Panc1 (cell line): ENCODE measurements around the gene GATB. TPM values are rescaled to one million over a fixed set of nuclear protein-coding genes. Genes with fewer than 3 reads are reported as not detected.

Experiments
- ATAC-seq: fragments of 200-7000 bp; cut with Tn5 transposase; 2 replicates; pipeline ENCODE4 v1.9.1; 2020; ENCODE audit warnings: mild to moderate bottlenecking, moderate library complexity
- BruUV-seq: library from RNA; stranded (reverse); fragments of 400-500 nt; replicated peaks from 2 replicates; lab custom pipeline; 2021; lab: Mats Ljungman, UMichigan
- CTCF ChIA-PET: fragments of 300-600 bp; sonication (Branson Sonifier 250); formaldehyde crosslinking; loops from one replicate; lab custom pipeline; 2022; ENCODE audit warnings: antibody characterized with exemption; lab: Charles Lee
- POLR2A ChIA-PET: fragments of 300-600 bp; sonication (Branson Sonifier 250); formaldehyde crosslinking; loops from one replicate; lab custom pipeline; 2022; ENCODE audit warnings: antibody characterized with exemption; lab: Charles Lee
- DNase-seq: peaks from one replicate; pipeline ENCODE4 v3.0.0-alpha.2; 2010; ENCODE audit warnings: low read depth, low spot score
- H3K27ac ChIP-seq: 2 replicates; pipeline ENCODE4 v1.5.1; 2011; ENCODE audit warnings: mild to moderate bottlenecking, low read length, inconsistent platforms
- H3K27me3 ChIP-seq: fragments of 200-500 bp; sonication (Bioruptor generic); 2 replicates; pipeline ENCODE4 v1.6.0; 2014; ENCODE audit warnings: low read length, inconsistent platforms; ENCODE audit not compliant: control insufficient read depth, insufficient read depth
- H3K36me3 ChIP-seq: fragments of 200-500 bp; sonication (Bioruptor generic); 2 replicates; pipeline ENCODE4 v1.5.1; 2014; ENCODE audit warnings: inconsistent platforms, mild to moderate bottlenecking, low read length, moderate library complexity; ENCODE audit not compliant: control insufficient read depth, insufficient read depth
- H3K4me1 ChIP-seq: 2 replicates; pipeline ENCODE4 v1.5.1; 2011; ENCODE audit warnings: inconsistent platforms, mild to moderate bottlenecking, low read length, moderate library complexity; ENCODE audit not compliant: control insufficient read depth, insufficient read depth
- H3K4me3 ChIP-seq, 2 experiments: 2 replicates each; pipeline ENCODE4 v1.5.1; 2011 to 2012; ENCODE audit warnings: low read depth in 2 of 2, low read length in 2 of 2, mild to moderate bottlenecking in 2 of 2, inconsistent platforms in 1 of 2, moderate library complexity in 1 of 2
- H3K9me3 ChIP-seq: fragments of 200-500 bp; sonication (Bioruptor generic); 2 replicates; pipeline ENCODE4 v1.5.1; 2014; ENCODE audit warnings: low read depth, mild to moderate bottlenecking, inconsistent platforms, low read length, moderate library complexity; ENCODE audit not compliant: control insufficient read depth, insufficient read depth
- POLR2AphosphoS5 ChIP-seq: IDR thresholded peaks from 2 replicates; pipeline ENCODE4 v1.6.1; 2012; ENCODE audit warnings: mild to moderate bottlenecking, low read depth, low read length, moderate library complexity
- SIN3A ChIP-seq: IDR thresholded peaks from 2 replicates; pipeline ENCODE4 v1.6.1; 2012; ENCODE audit warnings: low read depth, mild to moderate bottlenecking, low read length, moderate library complexity, borderline replicate concordance; ENCODE audit not compliant: insufficient read depth
- TCF7L2 ChIP-seq: IDR thresholded peaks from 2 replicates; pipeline ENCODE4 v1.6.1; 2011; ENCODE audit warnings: mild to moderate bottlenecking, low read depth, low read length, inconsistent platforms
- in situ Hi-C: cut with HindIII; loops from 2 replicates; pipeline ENCODE4 v1.10.0; 2016; ENCODE audit warnings: low sequenced_read_pairs, low pct_unique_long_range_greater_than_20kb
- intact Hi-C: fragments of 100-400 bp; cut with micrococcal nuclease; formaldehyde crosslinking; loops from one replicate; pipeline ENCODE4 v1.10.0; 2022; ENCODE audit not compliant: unreplicated experiment
- total RNA-seq: library from RNA; stranded (reverse); gene quantifications from one replicate; pipeline ENCODE4 v1.2.1, GENCODE V29; 2021; ENCODE audit not compliant: unreplicated experiment
- TF ChIP-seq, protein P1 (sequence below): fragments of 450-650 bp; IDR thresholded peaks from 2 replicates; pipeline ENCODE4 v1.5.1; 2017; ENCODE audit warnings: mild to moderate bottlenecking
- TF ChIP-seq, protein P2 (sequence below), 2 experiments: IDR thresholded peaks; 2 replicates each; pipeline ENCODE4 v1.6.1; 2011 to 2012; ENCODE audit warnings: low read depth in 2 of 2, control low read depth in 1 of 2, low read length in 1 of 2, mild to moderate bottlenecking in 1 of 2, moderate library complexity in 1 of 2; ENCODE audit not compliant: insufficient read depth in 1 of 2

Gene GATB
- total RNA-seq, 1 experiment from 2014 or later, result 9.7 TPM

DNA sequence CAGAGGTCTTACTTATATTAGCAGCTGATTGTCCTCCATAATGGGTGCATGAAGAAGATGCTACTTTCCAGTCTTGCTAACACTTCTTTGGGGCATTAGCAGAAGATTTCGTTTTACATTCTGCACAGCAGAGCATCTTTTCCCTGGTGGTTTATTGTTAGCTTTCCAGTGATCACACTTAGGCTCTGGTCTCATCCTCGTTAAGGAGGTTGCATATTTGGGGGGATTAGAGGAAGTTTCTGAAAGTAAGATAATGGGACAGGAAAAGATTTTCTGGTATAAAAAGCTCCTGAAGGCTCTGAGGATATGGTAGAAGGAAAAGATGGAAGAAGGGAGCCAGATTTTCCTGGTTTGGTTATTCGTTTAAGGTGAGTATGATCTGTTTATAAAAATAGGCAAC, 134.1 kb downstream of the GATB start:
- Histone ChIP-seq H3K27ac (no peak overlapping the region), H3K4me1 (no peaks in the 10 kb centered on the region), H3K4me3 (no peak overlapping the region), H3K36me3 (no peaks in the 10 kb centered on the region), H3K9me3 (no peaks in the 10 kb centered on the region), H3K27me3 (peaks cover 11% of the 10 kb centered on the region)
- in situ Hi-C loops (no loop called here), intact Hi-C loops (no loop called here)
- ChIA-PET POLR2A (no interaction called here), CTCF (interaction anchor here (1.5 kb wide), 1 partner anchor 12 kb away, joined by 3 read pairs; no protein-coding TSS in a partner anchor)
- no peak for TF ChIP-seq TCF7L2
- TF ChIP-seq POLR2AphosphoS5, result no peak
- ATAC-seq (no peak), DNase-seq (no peak)
- no TSS peak for BruUV-seq

DNA sequence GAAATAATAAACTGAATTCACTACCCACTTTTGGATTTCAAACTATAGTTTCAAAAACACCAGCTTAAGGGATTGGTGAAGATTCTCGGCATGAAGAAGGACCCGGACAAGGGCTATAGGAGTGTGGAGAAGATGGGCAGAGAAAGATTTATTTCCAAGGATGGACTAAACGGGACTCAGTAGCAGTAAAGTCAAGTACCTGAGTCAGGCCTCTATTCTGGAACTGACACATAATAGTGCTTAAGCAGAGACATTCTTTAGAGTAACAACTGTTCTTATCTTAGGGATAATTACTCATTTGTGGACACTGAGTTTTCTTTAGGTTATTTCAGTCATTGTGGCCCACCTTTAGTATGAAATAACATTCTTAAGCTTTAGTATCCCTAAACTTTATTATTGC, 134.6 kb downstream of the GATB start:
- BruUV-seq, result no TSS peak

More for the DNA sequence above, 134.6 kb downstream of the GATB start:
- Histone ChIP-seq H3K27ac (no peak overlapping the region), H3K4me3 (no peak overlapping the region), H3K27me3 (peaks cover 9% of the 10 kb centered on the region), H3K36me3 (no peaks in the 10 kb centered on the region), H3K9me3 (no peaks in the 10 kb centered on the region), H3K4me1 (no peaks in the 10 kb centered on the region)
- TF ChIP-seq, protein P1, sequence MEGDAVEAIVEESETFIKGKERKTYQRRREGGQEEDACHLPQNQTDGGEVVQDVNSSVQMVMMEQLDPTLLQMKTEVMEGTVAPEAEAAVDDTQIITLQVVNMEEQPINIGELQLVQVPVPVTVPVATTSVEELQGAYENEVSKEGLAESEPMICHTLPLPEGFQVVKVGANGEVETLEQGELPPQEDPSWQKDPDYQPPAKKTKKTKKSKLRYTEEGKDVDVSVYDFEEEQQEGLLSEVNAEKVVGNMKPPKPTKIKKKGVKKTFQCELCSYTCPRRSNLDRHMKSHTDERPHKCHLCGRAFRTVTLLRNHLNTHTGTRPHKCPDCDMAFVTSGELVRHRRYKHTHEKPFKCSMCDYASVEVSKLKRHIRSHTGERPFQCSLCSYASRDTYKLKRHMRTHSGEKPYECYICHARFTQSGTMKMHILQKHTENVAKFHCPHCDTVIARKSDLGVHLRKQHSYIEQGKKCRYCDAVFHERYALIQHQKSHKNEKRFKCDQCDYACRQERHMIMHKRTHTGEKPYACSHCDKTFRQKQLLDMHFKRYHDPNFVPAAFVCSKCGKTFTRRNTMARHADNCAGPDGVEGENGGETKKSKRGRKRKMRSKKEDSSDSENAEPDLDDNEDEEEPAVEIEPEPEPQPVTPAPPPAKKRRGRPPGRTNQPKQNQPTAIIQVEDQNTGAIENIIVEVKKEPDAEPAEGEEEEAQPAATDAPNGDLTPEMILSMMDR, result no peak
- TF ChIP-seq TCF7L2 (no peak), SIN3A (no peak), POLR2AphosphoS5 (no peak)
- TF ChIP-seq, protein P2, sequence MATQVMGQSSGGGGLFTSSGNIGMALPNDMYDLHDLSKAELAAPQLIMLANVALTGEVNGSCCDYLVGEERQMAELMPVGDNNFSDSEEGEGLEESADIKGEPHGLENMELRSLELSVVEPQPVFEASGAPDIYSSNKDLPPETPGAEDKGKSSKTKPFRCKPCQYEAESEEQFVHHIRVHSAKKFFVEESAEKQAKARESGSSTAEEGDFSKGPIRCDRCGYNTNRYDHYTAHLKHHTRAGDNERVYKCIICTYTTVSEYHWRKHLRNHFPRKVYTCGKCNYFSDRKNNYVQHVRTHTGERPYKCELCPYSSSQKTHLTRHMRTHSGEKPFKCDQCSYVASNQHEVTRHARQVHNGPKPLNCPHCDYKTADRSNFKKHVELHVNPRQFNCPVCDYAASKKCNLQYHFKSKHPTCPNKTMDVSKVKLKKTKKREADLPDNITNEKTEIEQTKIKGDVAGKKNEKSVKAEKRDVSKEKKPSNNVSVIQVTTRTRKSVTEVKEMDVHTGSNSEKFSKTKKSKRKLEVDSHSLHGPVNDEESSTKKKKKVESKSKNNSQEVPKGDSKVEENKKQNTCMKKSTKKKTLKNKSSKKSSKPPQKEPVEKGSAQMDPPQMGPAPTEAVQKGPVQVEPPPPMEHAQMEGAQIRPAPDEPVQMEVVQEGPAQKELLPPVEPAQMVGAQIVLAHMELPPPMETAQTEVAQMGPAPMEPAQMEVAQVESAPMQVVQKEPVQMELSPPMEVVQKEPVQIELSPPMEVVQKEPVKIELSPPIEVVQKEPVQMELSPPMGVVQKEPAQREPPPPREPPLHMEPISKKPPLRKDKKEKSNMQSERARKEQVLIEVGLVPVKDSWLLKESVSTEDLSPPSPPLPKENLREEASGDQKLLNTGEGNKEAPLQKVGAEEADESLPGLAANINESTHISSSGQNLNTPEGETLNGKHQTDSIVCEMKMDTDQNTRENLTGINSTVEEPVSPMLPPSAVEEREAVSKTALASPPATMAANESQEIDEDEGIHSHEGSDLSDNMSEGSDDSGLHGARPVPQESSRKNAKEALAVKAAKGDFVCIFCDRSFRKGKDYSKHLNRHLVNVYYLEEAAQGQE (IDR thresholded peaks at IDR 0.05; ENCODE audit: insufficient read depth in 1 of 2, low read depth in 2 of 2, low read length in 1 of 2), result no peak
- intact Hi-C loops (no loop called here), in situ Hi-C loops (no loop called here)
- DNase-seq (no peak), ATAC-seq (no peak)
- POLR2A ChIA-PET, result no interaction called here
- CTCF ChIA-PET, result interaction anchor here (1.5 kb wide), 1 partner anchor 12 kb away, joined by 3 read pairs; no protein-coding TSS in a partner anchor
